ENCODE measurements around the gene BRWD1.

The BRWD1 gene

GRCh38 chr21:39258207-39258606 is 55.2 kb downstream of the BRWD1 start:
- TF ChIP-seq CTCF (IDR thresholded peaks at IDR 0.05; ENCODE audit: low read length) = no peak
- TF ChIP-seq EZH2 (IDR thresholded peaks at IDR 0.05; ENCODE audit: borderline replicate concordance, low read length) = no peak
- H3K9ac ChIP-seq (ENCODE audit: low read length) = no peak overlapping the region
- H3K9me3 ChIP-seq (ENCODE audit: low read length) = no peaks in the 10 kb centered on the region
- no peak overlapping the region for H3K4me3 ChIP-seq (ENCODE audit: low read depth, low read length, poor library complexity, severe bottlenecking)
- no peaks in the 10 kb centered on the region for H3K9me2 ChIP-seq (ENCODE audit: low read depth, low read length)
- H3K27me3 ChIP-seq (ENCODE audit: insufficient read depth, low read length) = no peaks in the 10 kb centered on the region
- H3K4me1 ChIP-seq (ENCODE audit: insufficient read depth, low read length, severe bottlenecking) = no peaks in the 10 kb centered on the region
- H2AFZ ChIP-seq (ENCODE audit: low read length) = no peak overlapping the region
- peaks cover 88% of the 10 kb centered on the region for H3K36me3 ChIP-seq (ENCODE audit: insufficient read depth, low read length)
- H3F3A ChIP-seq (ENCODE audit: insufficient read depth, low read length) = no peaks in the 10 kb centered on the region
- no peak overlapping the region for H3K27ac ChIP-seq (ENCODE audit: low read depth, low read length, poor library complexity, severe bottlenecking)
- H3K79me2 ChIP-seq (ENCODE audit: insufficient read depth, low read length) = peaks cover 8% of the 10 kb centered on the region
- no peaks in the 10 kb centered on the region for H4K20me1 ChIP-seq (ENCODE audit: insufficient read depth, low read length)
- no peak overlapping the region for H3K4me2 ChIP-seq (ENCODE audit: low read length)

GRCh38 chr21:39251326-39251725 is 62.1 kb downstream of the BRWD1 start:
- Histone ChIP-seq H3K36me3 (ENCODE audit: insufficient read depth, low read length) (peaks cover 92% of the 10 kb centered on the region), H3K27me3 (ENCODE audit: insufficient read depth, low read length) (no peaks in the 10 kb centered on the region), H3K9ac (ENCODE audit: low read length) (no peak overlapping the region), H3K9me2 (ENCODE audit: low read depth, low read length) (no peaks in the 10 kb centered on the region), H3K9me3 (ENCODE audit: low read length) (no peaks in the 10 kb centered on the region), H3K27ac (ENCODE audit: low read depth, low read length, poor library complexity, severe bottlenecking) (no peak overlapping the region), H3F3A (ENCODE audit: insufficient read depth, low read length) (no peaks in the 10 kb centered on the region), H3K4me1 (ENCODE audit: insufficient read depth, low read length, severe bottlenecking) (no peaks in the 10 kb centered on the region), H3K4me2 (ENCODE audit: low read length) (no peak overlapping the region), H3K79me2 (ENCODE audit: insufficient read depth, low read length) (no peaks in the 10 kb centered on the region), H4K20me1 (ENCODE audit: insufficient read depth, low read length) (no peaks in the 10 kb centered on the region), H2AFZ (ENCODE audit: low read length) (no peak overlapping the region), H3K4me3 (ENCODE audit: low read depth, low read length, poor library complexity, severe bottlenecking) (no peak overlapping the region)
- TF ChIP-seq EZH2 (IDR thresholded peaks at IDR 0.05; ENCODE audit: borderline replicate concordance, low read length) (no peak), CTCF (IDR thresholded peaks at IDR 0.05; ENCODE audit: low read length) (no peak)

- Histone ChIP-seq H3K27ac (ENCODE audit: low read depth, low read length, poor library complexity, severe bottlenecking) (no peak overlapping the region), H3K36me3 (ENCODE audit: insufficient read depth, low read length) (peaks cover 95% of the 10 kb centered on the region), H2AFZ (ENCODE audit: low read length) (no peak overlapping the region), H3K4me1 (ENCODE audit: insufficient read depth, low read length, severe bottlenecking) (no peaks in the 10 kb centered on the region), H3K4me2 (ENCODE audit: low read length) (no peak overlapping the region), H3K4me3 (ENCODE audit: low read depth, low read length, poor library complexity, severe bottlenecking) (no peak overlapping the region), H3K79me2 (ENCODE audit: insufficient read depth, low read length) (no peaks in the 10 kb centered on the region), H3K9me2 (ENCODE audit: low read depth, low read length) (no peaks in the 10 kb centered on the region), H3K27me3 (ENCODE audit: insufficient read depth, low read length) (no peaks in the 10 kb centered on the region), H3K9me3 (ENCODE audit: low read length) (no peaks in the 10 kb centered on the region), H3K9ac (ENCODE audit: low read length) (no peak overlapping the region), H3F3A (ENCODE audit: insufficient read depth, low read length) (no peaks in the 10 kb centered on the region), H4K20me1 (ENCODE audit: insufficient read depth, low read length) (no peaks in the 10 kb centered on the region)
- TF ChIP-seq CTCF (IDR thresholded peaks at IDR 0.05; ENCODE audit: low read length) (no peak), EZH2 (IDR thresholded peaks at IDR 0.05; ENCODE audit: borderline replicate concordance, low read length) (no peak)
These were observed 75.2 kb downstream of the BRWD1 start for GRCh38 chr21:39238275-39238674.

All from OCI-LY1 (cell line).